ENCODE measurements around the gene CYP4F11. TPM values are rescaled to one million over a fixed set of nuclear protein-coding genes. Genes with fewer than 3 reads are reported as not detected.

CYP4F11 gene
- total and polyA plus RNA-seq, 2 experiments from 2014 or later, result not detected

DNA sequence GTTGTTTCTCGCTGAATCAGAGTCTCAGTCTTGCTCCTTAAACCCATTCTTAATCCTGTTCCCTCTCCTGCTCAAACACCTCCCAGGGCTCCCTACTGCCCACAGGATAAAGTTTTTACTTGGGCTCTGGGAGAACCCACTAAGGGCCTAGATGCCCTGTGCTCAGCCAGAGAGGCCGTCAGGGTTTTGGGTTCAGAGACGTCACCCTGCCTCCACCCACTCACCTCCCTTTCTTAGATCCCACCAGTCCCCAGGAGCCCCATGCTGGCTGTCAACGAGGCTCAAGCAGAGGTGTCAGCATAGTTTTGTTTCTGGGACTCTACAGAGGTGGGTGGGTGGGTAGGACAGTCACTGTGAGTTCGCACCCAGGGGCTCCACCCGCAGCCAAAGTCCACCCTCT is 20.9 kb downstream of the CYP4F11 start:
- Mint-ChIP-seq H3K27me3 (ENCODE audit: insufficient read depth, low read depth, poor library complexity) (peaks cover 3% of the 10 kb centered on the region), H3K4me3 (no peak overlapping the region), H3K9me3 (peaks cover 89% of the 10 kb centered on the region), H3K27ac (no peak overlapping the region), H3K4me1 (no peaks in the 10 kb centered on the region), H3K36me3 (ENCODE audit: low read depth) (peaks cover 22% of the 10 kb centered on the region)
- H3K36me3 ChIP-seq (ENCODE audit: insufficient read depth), result 0 out of 2 replicates have a peak, but pooled peaks cover 5% of the 10 kb centered on the region
- H3K27ac ChIP-seq (ENCODE audit: low read depth), result no peak overlapping the region
- H3K4me2 ChIP-seq, result no peak overlapping the region
- no peaks in the 10 kb centered on the region for H3K27me3 ChIP-seq (ENCODE audit: insufficient read depth)
- no peaks in the 10 kb centered on the region for H3K9me2 ChIP-seq (ENCODE audit: insufficient read depth)
- DNase-seq (ENCODE audit: low spot score) (no peak), ATAC-seq (no peak)
- H3K4me3 ChIP-seq, result no peak overlapping the region
- no peaks in the 10 kb centered on the region for H4K20me1 ChIP-seq (replicated peaks; ENCODE audit: insufficient read depth)
- no peak overlapping the region for H2AFZ ChIP-seq
- no peaks in the 10 kb centered on the region for H3K4me1 ChIP-seq (ENCODE audit: insufficient read depth)
- H3F3A ChIP-seq (replicated peaks; ENCODE audit: low read depth), result no peaks in the 10 kb centered on the region
- no peaks in the 10 kb centered on the region for H3K79me2 ChIP-seq (replicated peaks; ENCODE audit: insufficient read depth)
- TF ChIP-seq, protein P1, sequence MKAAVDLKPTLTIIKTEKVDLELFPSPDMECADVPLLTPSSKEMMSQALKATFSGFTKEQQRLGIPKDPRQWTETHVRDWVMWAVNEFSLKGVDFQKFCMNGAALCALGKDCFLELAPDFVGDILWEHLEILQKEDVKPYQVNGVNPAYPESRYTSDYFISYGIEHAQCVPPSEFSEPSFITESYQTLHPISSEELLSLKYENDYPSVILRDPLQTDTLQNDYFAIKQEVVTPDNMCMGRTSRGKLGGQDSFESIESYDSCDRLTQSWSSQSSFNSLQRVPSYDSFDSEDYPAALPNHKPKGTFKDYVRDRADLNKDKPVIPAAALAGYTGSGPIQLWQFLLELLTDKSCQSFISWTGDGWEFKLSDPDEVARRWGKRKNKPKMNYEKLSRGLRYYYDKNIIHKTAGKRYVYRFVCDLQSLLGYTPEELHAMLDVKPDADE (IDR thresholded peaks at IDR 0.05), result no peak
- TF ChIP-seq ZNF331 (CRISPR knock-in tag; IDR thresholded peaks at IDR 0.05; ENCODE audit: low read depth), result no peak
- no peak for TF ChIP-seq NANOG (IDR thresholded peaks at IDR 0.05; ENCODE audit: borderline replicate concordance)
- TF ChIP-seq EZH2 (IDR thresholded peaks at IDR 0.05; ENCODE audit: low read depth, unreplicated experiment), result no peak
- TF ChIP-seq, protein P2, sequence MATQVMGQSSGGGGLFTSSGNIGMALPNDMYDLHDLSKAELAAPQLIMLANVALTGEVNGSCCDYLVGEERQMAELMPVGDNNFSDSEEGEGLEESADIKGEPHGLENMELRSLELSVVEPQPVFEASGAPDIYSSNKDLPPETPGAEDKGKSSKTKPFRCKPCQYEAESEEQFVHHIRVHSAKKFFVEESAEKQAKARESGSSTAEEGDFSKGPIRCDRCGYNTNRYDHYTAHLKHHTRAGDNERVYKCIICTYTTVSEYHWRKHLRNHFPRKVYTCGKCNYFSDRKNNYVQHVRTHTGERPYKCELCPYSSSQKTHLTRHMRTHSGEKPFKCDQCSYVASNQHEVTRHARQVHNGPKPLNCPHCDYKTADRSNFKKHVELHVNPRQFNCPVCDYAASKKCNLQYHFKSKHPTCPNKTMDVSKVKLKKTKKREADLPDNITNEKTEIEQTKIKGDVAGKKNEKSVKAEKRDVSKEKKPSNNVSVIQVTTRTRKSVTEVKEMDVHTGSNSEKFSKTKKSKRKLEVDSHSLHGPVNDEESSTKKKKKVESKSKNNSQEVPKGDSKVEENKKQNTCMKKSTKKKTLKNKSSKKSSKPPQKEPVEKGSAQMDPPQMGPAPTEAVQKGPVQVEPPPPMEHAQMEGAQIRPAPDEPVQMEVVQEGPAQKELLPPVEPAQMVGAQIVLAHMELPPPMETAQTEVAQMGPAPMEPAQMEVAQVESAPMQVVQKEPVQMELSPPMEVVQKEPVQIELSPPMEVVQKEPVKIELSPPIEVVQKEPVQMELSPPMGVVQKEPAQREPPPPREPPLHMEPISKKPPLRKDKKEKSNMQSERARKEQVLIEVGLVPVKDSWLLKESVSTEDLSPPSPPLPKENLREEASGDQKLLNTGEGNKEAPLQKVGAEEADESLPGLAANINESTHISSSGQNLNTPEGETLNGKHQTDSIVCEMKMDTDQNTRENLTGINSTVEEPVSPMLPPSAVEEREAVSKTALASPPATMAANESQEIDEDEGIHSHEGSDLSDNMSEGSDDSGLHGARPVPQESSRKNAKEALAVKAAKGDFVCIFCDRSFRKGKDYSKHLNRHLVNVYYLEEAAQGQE (IDR thresholded peaks at IDR 0.05; ENCODE audit: unreplicated experiment), result no peak
- TF ChIP-seq, protein P3, sequence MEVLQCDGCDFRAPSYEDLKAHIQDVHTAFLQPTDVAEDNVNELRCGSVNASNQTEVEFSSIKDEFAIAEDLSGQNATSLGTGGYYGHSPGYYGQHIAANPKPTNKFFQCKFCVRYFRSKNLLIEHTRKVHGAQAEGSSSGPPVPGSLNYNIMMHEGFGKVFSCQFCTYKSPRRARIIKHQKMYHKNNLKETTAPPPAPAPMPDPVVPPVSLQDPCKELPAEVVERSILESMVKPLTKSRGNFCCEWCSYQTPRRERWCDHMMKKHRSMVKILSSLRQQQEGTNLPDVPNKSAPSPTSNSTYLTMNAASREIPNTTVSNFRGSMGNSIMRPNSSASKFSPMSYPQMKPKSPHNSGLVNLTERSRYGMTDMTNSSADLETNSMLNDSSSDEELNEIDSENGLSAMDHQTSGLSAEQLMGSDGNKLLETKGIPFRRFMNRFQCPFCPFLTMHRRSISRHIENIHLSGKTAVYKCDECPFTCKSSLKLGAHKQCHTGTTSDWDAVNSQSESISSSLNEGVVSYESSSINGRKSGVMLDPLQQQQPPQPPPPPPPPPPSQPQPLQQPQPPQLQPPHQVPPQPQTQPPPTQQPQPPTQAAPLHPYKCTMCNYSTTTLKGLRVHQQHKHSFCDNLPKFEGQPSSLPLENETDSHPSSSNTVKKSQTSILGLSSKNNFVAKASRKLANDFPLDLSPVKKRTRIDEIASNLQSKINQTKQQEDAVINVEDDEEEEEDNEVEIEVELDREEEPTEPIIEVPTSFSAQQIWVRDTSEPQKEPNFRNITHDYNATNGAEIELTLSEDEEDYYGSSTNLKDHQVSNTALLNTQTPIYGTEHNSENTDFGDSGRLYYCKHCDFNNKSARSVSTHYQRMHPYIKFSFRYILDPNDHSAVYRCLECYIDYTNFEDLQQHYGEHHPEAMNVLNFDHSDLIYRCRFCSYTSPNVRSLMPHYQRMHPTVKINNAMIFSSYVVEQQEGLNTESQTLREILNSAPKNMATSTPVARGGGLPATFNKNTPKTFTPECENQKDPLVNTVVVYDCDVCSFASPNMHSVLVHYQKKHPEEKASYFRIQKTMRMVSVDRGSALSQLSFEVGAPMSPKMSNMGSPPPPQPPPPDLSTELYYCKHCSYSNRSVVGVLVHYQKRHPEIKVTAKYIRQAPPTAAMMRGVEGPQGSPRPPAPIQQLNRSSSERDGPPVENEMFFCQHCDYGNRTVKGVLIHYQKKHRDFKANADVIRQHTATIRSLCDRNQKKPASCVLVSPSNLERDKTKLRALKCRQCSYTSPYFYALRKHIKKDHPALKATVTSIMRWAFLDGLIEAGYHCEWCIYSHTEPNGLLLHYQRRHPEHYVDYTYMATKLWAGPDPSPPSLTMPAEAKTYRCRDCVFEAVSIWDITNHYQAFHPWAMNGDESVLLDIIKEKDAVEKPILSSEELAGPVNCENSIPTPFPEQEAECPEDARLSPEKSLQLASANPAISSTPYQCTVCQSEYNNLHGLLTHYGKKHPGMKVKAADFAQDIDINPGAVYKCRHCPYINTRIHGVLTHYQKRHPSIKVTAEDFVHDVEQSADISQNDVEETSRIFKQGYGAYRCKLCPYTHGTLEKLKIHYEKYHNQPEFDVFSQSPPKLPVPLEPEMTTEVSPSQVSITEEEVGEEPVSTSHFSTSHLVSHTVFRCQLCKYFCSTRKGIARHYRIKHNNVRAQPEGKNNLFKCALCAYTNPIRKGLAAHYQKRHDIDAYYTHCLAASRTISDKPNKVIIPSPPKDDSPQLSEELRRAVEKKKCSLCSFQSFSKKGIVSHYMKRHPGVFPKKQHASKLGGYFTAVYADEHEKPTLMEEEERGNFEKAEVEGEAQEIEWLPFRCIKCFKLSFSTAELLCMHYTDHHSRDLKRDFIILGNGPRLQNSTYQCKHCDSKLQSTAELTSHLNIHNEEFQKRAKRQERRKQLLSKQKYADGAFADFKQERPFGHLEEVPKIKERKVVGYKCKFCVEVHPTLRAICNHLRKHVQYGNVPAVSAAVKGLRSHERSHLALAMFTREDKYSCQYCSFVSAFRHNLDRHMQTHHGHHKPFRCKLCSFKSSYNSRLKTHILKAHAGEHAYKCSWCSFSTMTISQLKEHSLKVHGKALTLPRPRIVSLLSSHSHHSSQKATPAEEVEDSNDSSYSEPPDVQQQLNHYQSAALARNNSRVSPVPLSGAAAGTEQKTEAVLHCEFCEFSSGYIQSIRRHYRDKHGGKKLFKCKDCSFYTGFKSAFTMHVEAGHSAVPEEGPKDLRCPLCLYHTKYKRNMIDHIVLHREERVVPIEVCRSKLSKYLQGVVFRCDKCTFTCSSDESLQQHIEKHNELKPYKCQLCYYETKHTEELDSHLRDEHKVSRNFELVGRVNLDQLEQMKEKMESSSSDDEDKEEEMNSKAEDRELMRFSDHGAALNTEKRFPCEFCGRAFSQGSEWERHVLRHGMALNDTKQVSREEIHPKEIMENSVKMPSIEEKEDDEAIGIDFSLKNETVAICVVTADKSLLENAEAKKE (CRISPR knock-in tag; IDR thresholded peaks at IDR 0.05), result no peak
- TF ChIP-seq, protein P4, sequence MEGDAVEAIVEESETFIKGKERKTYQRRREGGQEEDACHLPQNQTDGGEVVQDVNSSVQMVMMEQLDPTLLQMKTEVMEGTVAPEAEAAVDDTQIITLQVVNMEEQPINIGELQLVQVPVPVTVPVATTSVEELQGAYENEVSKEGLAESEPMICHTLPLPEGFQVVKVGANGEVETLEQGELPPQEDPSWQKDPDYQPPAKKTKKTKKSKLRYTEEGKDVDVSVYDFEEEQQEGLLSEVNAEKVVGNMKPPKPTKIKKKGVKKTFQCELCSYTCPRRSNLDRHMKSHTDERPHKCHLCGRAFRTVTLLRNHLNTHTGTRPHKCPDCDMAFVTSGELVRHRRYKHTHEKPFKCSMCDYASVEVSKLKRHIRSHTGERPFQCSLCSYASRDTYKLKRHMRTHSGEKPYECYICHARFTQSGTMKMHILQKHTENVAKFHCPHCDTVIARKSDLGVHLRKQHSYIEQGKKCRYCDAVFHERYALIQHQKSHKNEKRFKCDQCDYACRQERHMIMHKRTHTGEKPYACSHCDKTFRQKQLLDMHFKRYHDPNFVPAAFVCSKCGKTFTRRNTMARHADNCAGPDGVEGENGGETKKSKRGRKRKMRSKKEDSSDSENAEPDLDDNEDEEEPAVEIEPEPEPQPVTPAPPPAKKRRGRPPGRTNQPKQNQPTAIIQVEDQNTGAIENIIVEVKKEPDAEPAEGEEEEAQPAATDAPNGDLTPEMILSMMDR (conservative IDR thresholded peaks at IDR 0.05; ENCODE audit: low read depth in 2 of 2), result no peak
- TF ChIP-seq STAT1 (IDR thresholded peaks at IDR 0.05; ENCODE audit: unreplicated experiment), result no peak
- no peak for TF ChIP-seq ZNF114 (CRISPR knock-in tag; IDR thresholded peaks at IDR 0.05)
- no peak for TF ChIP-seq CREB1 (CRISPR knock-in tag; IDR thresholded peaks at IDR 0.05; ENCODE audit: low read depth)
- TF ChIP-seq EZH2phosphoT487 (IDR thresholded peaks at IDR 0.05; ENCODE audit: unreplicated experiment), result no peak
- no peak for TF ChIP-seq POLR2AphosphoS5 (IDR thresholded peaks at IDR 0.05; ENCODE audit: low read depth)
- TF ChIP-seq JUNB (IDR thresholded peaks at IDR 0.05; ENCODE audit: unreplicated experiment), result no peak

All from GM23338 (cell line).